DOHH2 (cell line): ENCODE results near the gene ZSWIM8.

ENCODE experiments used
- H3F3A ChIP-seq: fragments of 200-600 bp; sonication (generic), shearing (Covaris generic); 2 replicates; pipeline ENCODE4 v1.6.0; 2016; ENCODE audit warnings: antibody characterized with exemption, mild to moderate bottlenecking; ENCODE audit not compliant: control insufficient read depth, insufficient read depth
- H3K27ac ChIP-seq: fragments of 200-600 bp; sonication (generic); 2 replicates; pipeline ENCODE4 v1.5.1; 2014; ENCODE audit warnings: low read depth, mild to moderate bottlenecking, low read length, moderate library complexity
- H3K27me3 ChIP-seq: fragments of 200-600 bp; sonication (generic); 2 replicates; pipeline ENCODE4 v1.6.1; 2014; ENCODE audit warnings: mild to moderate bottlenecking, low read length, mixed read lengths; ENCODE audit not compliant: control insufficient read depth
- H3K36me3 ChIP-seq: fragments of 200-600 bp; sonication (generic); 2 replicates; pipeline ENCODE4 v1.6.1; 2014; ENCODE audit warnings: mild to moderate bottlenecking, low read length, moderate library complexity, mixed read lengths; ENCODE audit not compliant: control insufficient read depth
- H3K4me1 ChIP-seq: fragments of 200-600 bp; sonication (generic); 2 replicates; pipeline ENCODE4 v1.6.1; 2014; ENCODE audit warnings: mild to moderate bottlenecking, low read length, mixed read lengths; ENCODE audit not compliant: control insufficient read depth
- H3K4me2 ChIP-seq: fragments of 200-600 bp; sonication (generic); 2 replicates; pipeline ENCODE4 v1.6.0; 2014; ENCODE audit warnings: mild to moderate bottlenecking, low read length, moderate library complexity
- H3K4me3 ChIP-seq: fragments of 200-600 bp; sonication (generic); 2 replicates; pipeline ENCODE4 v1.5.1; 2014; ENCODE audit warnings: mild to moderate bottlenecking, low read length, mixed read lengths
- H3K79me2 ChIP-seq: fragments of 200-600 bp; sonication (generic); 2 replicates; pipeline ENCODE4 v1.6.1; 2014; ENCODE audit warnings: mild to moderate bottlenecking, low read length, mixed read lengths; ENCODE audit not compliant: control insufficient read depth
- H3K9me2 ChIP-seq: fragments of 200-600 bp; sonication (generic); replicated peaks from 2 replicates; pipeline ENCODE4 v1.6.1; 2014; ENCODE audit warnings: mild to moderate bottlenecking, low read length, mixed read lengths; ENCODE audit not compliant: control insufficient read depth
- H3K9me3 ChIP-seq: fragments of 200-600 bp; sonication (generic); 2 replicates; pipeline ENCODE4 v1.6.1; 2014; ENCODE audit warnings: antibody characterized with exemption, low read length, mixed read lengths; ENCODE audit not compliant: control insufficient read depth, insufficient read depth
- H4K20me1 ChIP-seq: fragments of 200-600 bp; sonication (generic); 2 replicates; pipeline ENCODE4 v1.6.0; 2014; ENCODE audit warnings: low read depth, mild to moderate bottlenecking, antibody characterized with exemption, low read length, moderate library complexity; ENCODE audit not compliant: control insufficient read depth, insufficient read depth
- CTCF ChIP-seq: fragments of 200-600 bp; sonication (generic); IDR thresholded peaks from one replicate; pipeline ENCODE4 v1.5.1; 2014; ENCODE audit warnings: antibody characterized with exemption, mild to moderate bottlenecking, low read depth, low read length; ENCODE audit not compliant: poor library complexity, severe bottlenecking
- EZH2phosphoT487 ChIP-seq: fragments of 200-600 bp; sonication (generic); IDR thresholded peaks from 2 replicates; pipeline ENCODE4 v1.6.1; 2017; ENCODE audit warnings: borderline replicate concordance, mild to moderate bottlenecking, antibody characterized with exemption, low read length, moderate library complexity, mixed read lengths

ZSWIM8 gene

GRCh38 chr10:73814896-73815718 lies 29.7 kb downstream of the ZSWIM8 start:
- Histone ChIP-seq H3K36me3 (peaks cover 3% of the 10 kb centered on the region; the same call in 1 of the 2 replicates), H3K9me2 (no peaks in the 10 kb centered on the region), H3K9me3 (no peaks in the 10 kb centered on the region), H4K20me1 (no peaks in the 10 kb centered on the region), H3K4me2 (no peak overlapping the region), H3K4me3 (no peak overlapping the region), H3K4me1 (peaks cover 1% of the 10 kb centered on the region), H3F3A (peaks cover 5% of the 10 kb centered on the region; the same call in 1 of the 2 replicates), H3K27me3 (no peaks in the 10 kb centered on the region), H3K79me2 (peaks cover 13% of the 10 kb centered on the region), H3K27ac (no peak overlapping the region)
- TF ChIP-seq CTCF (peak; percentile 61), EZH2phosphoT487 (no peak)

DNA sequence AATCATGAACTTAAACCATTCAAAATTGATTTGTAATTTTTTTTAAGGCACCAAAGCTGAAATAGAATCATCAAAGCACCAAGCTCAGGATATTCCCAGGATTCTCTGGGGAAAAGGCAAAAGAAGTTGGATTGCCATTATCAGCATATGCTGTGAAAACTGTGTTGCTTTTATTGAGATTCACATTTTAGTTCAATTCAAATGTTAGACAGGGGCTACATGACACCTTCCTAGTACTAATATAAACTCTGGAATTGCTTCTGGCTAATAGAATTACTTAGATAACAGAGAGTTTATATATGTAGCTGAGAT lies 30.3 kb downstream of the ZSWIM8 start:
- H4K20me1 ChIP-seq = no peaks in the 10 kb centered on the region
- H3K79me2 ChIP-seq = peaks cover 9% of the 10 kb centered on the region
- no peaks in the 10 kb centered on the region for H3K4me1 ChIP-seq
- no peak overlapping the region for H3K27ac ChIP-seq
- no peaks in the 10 kb centered on the region for H3K9me2 ChIP-seq
- no peak overlapping the region for H3K4me2 ChIP-seq
- H3K9me3 ChIP-seq = no peaks in the 10 kb centered on the region
- H3K4me3 ChIP-seq = no peak overlapping the region
- H3K36me3 ChIP-seq = peaks cover 3% of the 10 kb centered on the region; the same call in 1 of the 2 replicates
- peaks cover 5% of the 10 kb centered on the region; the same call in 1 of the 2 replicates for H3F3A ChIP-seq
- no peak for TF ChIP-seq EZH2phosphoT487
- no peak for TF ChIP-seq CTCF
- H3K27me3 ChIP-seq = no peaks in the 10 kb centered on the region

DNA sequence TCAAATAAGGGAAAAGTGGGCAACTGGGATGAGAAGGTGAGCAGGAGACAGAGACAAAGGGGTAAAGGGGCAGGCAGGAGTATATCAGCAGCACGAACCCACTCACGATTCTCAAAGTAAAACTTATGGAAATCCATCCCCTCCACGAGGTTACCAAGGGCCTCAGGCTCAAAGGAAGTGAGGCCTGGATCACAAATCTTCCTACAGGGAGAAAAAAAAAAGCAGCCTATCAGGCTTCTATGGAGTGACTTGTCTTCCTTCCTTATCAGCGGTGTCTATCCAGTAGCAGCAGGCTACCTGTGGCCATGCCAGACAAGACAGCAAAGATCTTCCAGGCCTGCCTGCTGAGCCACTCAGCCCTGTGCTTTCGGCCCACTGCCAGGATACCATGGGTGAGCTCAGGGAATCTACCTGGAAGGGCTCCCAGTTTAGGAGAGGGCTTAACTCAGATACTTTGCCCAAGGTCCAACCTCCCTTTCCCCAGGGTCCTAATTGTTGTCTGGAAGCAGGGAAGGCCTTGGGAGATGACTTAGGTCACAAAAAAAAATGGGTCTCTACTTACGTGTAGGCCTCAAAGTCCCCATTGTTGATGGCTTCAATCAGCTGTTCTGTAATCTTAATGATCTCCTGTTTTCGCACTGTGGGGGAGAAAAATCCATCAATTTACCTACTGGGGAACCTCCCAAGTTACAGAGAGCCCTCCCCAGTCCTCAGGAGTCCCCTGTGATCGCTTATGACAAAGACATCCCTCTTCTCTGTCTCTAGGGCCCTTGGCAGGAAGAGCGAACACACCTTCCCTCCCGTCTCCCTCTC lies 31.7 kb downstream of the ZSWIM8 start:
- Histone ChIP-seq H3F3A (peaks cover 5% of the 10 kb centered on the region; the same call in 1 of the 2 replicates), H3K4me2 (no peak overlapping the region), H3K79me2 (no peaks in the 10 kb centered on the region), H3K27me3 (no peaks in the 10 kb centered on the region), H3K4me3 (no peak overlapping the region), H3K36me3 (peaks cover 3% of the 10 kb centered on the region; the same call in 1 of the 2 replicates), H3K9me2 (no peaks in the 10 kb centered on the region), H4K20me1 (no peaks in the 10 kb centered on the region), H3K4me1 (no peaks in the 10 kb centered on the region), H3K9me3 (no peaks in the 10 kb centered on the region), H3K27ac (no peak overlapping the region)
- no peak for TF ChIP-seq CTCF
- no peak for TF ChIP-seq EZH2phosphoT487
